BJ (cell line): ENCODE data around the gene BCAS3. TPM values are rescaled to one million over a fixed set of nuclear protein-coding genes. Genes with fewer than 3 reads are reported as not detected.

Experiments used
- CTCF ChIA-PET: fragments of 350-600 bp; formaldehyde crosslinking; extraction: SDS; loops from one replicate; lab custom pipeline; 2021; ENCODE audit warnings: antibody characterized with exemption, inconsistent platforms; lab: Yijun Ruan, JAX
- POLR2A ChIA-PET: fragments of 300-600 bp; sonication (Branson Sonifier 250); formaldehyde crosslinking; extraction: SDS; loops from one replicate; lab custom pipeline; 2021; ENCODE audit warnings: antibody characterized with exemption; lab: Charles Lee
- DNase-seq: peaks from one replicate; pipeline ENCODE4 v3.0.0-alpha.2; 2011; ENCODE audit warnings: low read depth
- H3K27me3 ChIP-seq: 2 replicates; pipeline ENCODE4 v1.6.0; 2011; ENCODE audit warnings: low read length; ENCODE audit not compliant: control insufficient read depth, insufficient read depth
- H3K36me3 ChIP-seq: 2 replicates; pipeline ENCODE4 v1.5.1; 2011; ENCODE audit warnings: low read length; ENCODE audit not compliant: control insufficient read depth, insufficient read depth
- H3K4me3 ChIP-seq: 2 replicates; pipeline ENCODE4 v1.5.1; 2011; ENCODE audit warnings: low read depth, mild to moderate bottlenecking, control low read depth, low read length
- CTCF ChIP-seq: IDR thresholded peaks from 2 replicates; pipeline ENCODE4 v1.5.1; 2011; ENCODE audit warnings: low read depth, mild to moderate bottlenecking, control low read depth, inconsistent platforms, low read length, moderate library complexity; ENCODE audit not compliant: insufficient read depth
- polyA plus RNA-seq: library from polyadenylated mRNA; depleted of rRNA; stranded (reverse); fragments of >200 nt; gene quantifications from 2 replicates; pipeline ENCODE4 v1.2.3, GENCODE V29; 2011

The BCAS3 gene
- polyA plus RNA-seq, 1 experiment: 19.5 TPM

GRCh38 chr17:61178284-61178683 lies 500.6 kb downstream of the BCAS3 start:
- Histone ChIP-seq H3K4me3 (no peak overlapping the region), H3K36me3 (no peaks in the 10 kb centered on the region), H3K27me3 (no peaks in the 10 kb centered on the region)
- POLR2A ChIA-PET: no interaction called here
- no peak for TF ChIP-seq CTCF
- DNase-seq: no peak
- CTCF ChIA-PET: interaction anchor here (1.0 to 1.9 kb wide), 2 partner anchors 11 to 30 kb away, joined by 3 to 6 read pairs; no protein-coding TSS in a partner anchor

GRCh38 chr17:61179380-61179806 lies 501.7 kb downstream of the BCAS3 start:
- POLR2A ChIA-PET: no interaction called here
- no peak for TF ChIP-seq CTCF
- CTCF ChIA-PET: interaction anchor here (1.0 to 1.9 kb wide), 3 partner anchors 9 to 31 kb away, joined by 3 to 6 read pairs (median 5); no protein-coding TSS in a partner anchor
- Histone ChIP-seq H3K27me3 (no peaks in the 10 kb centered on the region), H3K36me3 (no peaks in the 10 kb centered on the region), H3K4me3 (no peak overlapping the region)
- DNase-seq: no peak

- DNase-seq: no peak
- ChIA-PET CTCF (no interaction called here), POLR2A (no interaction called here)
- Histone ChIP-seq H3K36me3 (no peaks in the 10 kb centered on the region), H3K27me3 (no peaks in the 10 kb centered on the region), H3K4me3 (no peak overlapping the region)
- no peak for TF ChIP-seq CTCF
Observed at GRCh38 chr17:61183793-61184192, 506.1 kb downstream of the BCAS3 start.

GRCh38 chr17:61185385-61185784 lies 507.7 kb downstream of the BCAS3 start:
- DNase-seq: no peak
- Histone ChIP-seq H3K4me3 (no peak overlapping the region), H3K27me3 (no peaks in the 10 kb centered on the region), H3K36me3 (no peaks in the 10 kb centered on the region)
- ChIA-PET POLR2A (no interaction called here), CTCF (interaction anchor here (0.9 kb wide), 1 partner anchor 28 kb away, joined by 3 read pairs; no protein-coding TSS in a partner anchor)
- no peak for TF ChIP-seq CTCF

- no peak for DNase-seq
- ChIA-PET CTCF (no interaction called here), POLR2A (no interaction called here)
- no peak for TF ChIP-seq CTCF
- H3K36me3 ChIP-seq: no peaks in the 10 kb centered on the region
- H3K4me3 ChIP-seq: no peak overlapping the region
- H3K27me3 ChIP-seq: no peaks in the 10 kb centered on the region
Observed at GRCh38 chr17:61187038-61187437, 509.4 kb downstream of the BCAS3 start.
